HG03025 (cell line): ENCODE results near the gene IL26.

Source experiments
- ATAC-seq: cut with Tn5 transposase; IDR thresholded peaks from one replicate; pipeline ENCODE4 v1.9.1; 2021; ENCODE audit warnings: mild to moderate bottlenecking, moderate library complexity; ENCODE audit not compliant: unreplicated experiment, low FRiP score

The IL26 gene

GRCh38 chr12:68225576-68226476 lies at the start of gene IL26:
IL26 (minus strand) TSS chr12:68225810; CDS start chr12:68225756, 54 bp downstream.
- no peak for ATAC-seq

GRCh38 chr12:68272732-68273131 lies 47.1 kb upstream of the IL26 start:
- no peak for ATAC-seq

- no peak for ATAC-seq
These were observed 45.7 kb upstream of the IL26 start for GRCh38 chr12:68271346-68271745.

GRCh38 chr12:68270358-68270757 lies 44.7 kb upstream of the IL26 start:
- no peak for ATAC-seq

- no peak for ATAC-seq
These were observed 44.2 kb upstream of the IL26 start for GRCh38 chr12:68269779-68270178.

- no peak for ATAC-seq
These were observed 43.4 kb upstream of the IL26 start for GRCh38 chr12:68268967-68269366.

GRCh38 chr12:68267892-68268396 lies 42.3 kb upstream of the IL26 start:
- ATAC-seq: no peak

- no peak for ATAC-seq
These were observed 39.2 kb upstream of the IL26 start for GRCh38 chr12:68264857-68265256.

GRCh38 chr12:68264158-68264855 lies 38.7 kb upstream of the IL26 start:
- no peak for ATAC-seq

- no peak for ATAC-seq
These were observed 37.8 kb upstream of the IL26 start for GRCh38 chr12:68263366-68263765.

- no peak for ATAC-seq
These were observed 36.3 kb upstream of the IL26 start for GRCh38 chr12:68261896-68262295.

GRCh38 chr12:68260153-68260552 lies 34.5 kb upstream of the IL26 start:
- ATAC-seq: no peak

- ATAC-seq: no peak
These were observed 33.8 kb upstream of the IL26 start for GRCh38 chr12:68259318-68259940.

GRCh38 chr12:68253504-68253903 lies 27.9 kb upstream of the IL26 start, which contains the start of gene IL22:
IL22 (minus strand) TSS chr12:68253604; CDS start chr12:68253448, 156 bp downstream.
- ATAC-seq: no peak

GRCh38 chr12:68252077-68252476 lies 26.5 kb upstream of the IL26 start:
- no peak for ATAC-seq

- ATAC-seq: no peak
These were observed 24.8 kb upstream of the IL26 start for GRCh38 chr12:68250454-68250853.

GRCh38 chr12:68247785-68248184 lies 22.2 kb upstream of the IL26 start:
- ATAC-seq: no peak

GRCh38 chr12:68246350-68246749 lies 20.7 kb upstream of the IL26 start:
- ATAC-seq: no peak

- no peak for ATAC-seq
These were observed 19.8 kb upstream of the IL26 start for GRCh38 chr12:68245180-68246021.

GRCh38 chr12:68242777-68243176 lies 17.2 kb upstream of the IL26 start:
- no peak for ATAC-seq
